K562 (cell line): ENCODE results near the gene SPOUT1. TPM values are rescaled to one million over a fixed set of nuclear protein-coding genes. Genes with fewer than 3 reads are reported as not detected.
A peak's percentile ranks its signal among the peaks of the same experiment; 100 is the strongest.

Experiments
- ATAC-seq: fragments of 200-7000 bp; cut with Tn5 transposase; 3 replicates; pipeline ENCODE4 v1.9.1; 2020; ENCODE audit warnings: moderate library complexity
- BruUV-seq: library from RNA; stranded (reverse); fragments of 400-500 nt; replicated peaks from 2 replicates; lab custom pipeline; 2021; lab: Mats Ljungman, UMichigan
- CTCF ChIA-PET: fragments of 300-600 bp; formaldehyde crosslinking; extraction: SDS; loops from one replicate; lab custom pipeline; 2021; ENCODE audit warnings: low intra/inter-chr PET ratio; lab: Yijun Ruan, JAX
- POLR2A ChIA-PET: fragments of 300-600, 350-650 bp; sonication (Branson Sonifier 250); formaldehyde crosslinking; extraction: SDS; loops from one replicate; lab custom pipeline; 2021; ENCODE audit warnings: antibody characterized with exemption, inconsistent platforms; lab: Yijun Ruan, JAX
- DNase-seq, 4 experiments: peaks; one replicate each; pipeline versions ENCODE4 v3.0.0 to v3.0.0-alpha.2; 2011 to 2018; ENCODE audit warnings: low spot score in 3 of 4, mixed read lengths in 3 of 4; ENCODE audit errors: extremely low read depth in 1 of 4
- FAIRE-seq: peaks from 2 replicates; lab custom pipeline; 2011; peaks lifted over from hg19 to GRCh38; lab: Jason Lieb, UNC
- H2AFZ ChIP-seq: 2 replicates; pipeline ENCODE4 v1.6.0; 2011; ENCODE audit warnings: low read depth, low read length, control low read depth, inconsistent platforms
- H3K27ac ChIP-seq: fragments of 200-600 bp; 3 replicates; pipeline ENCODE4 v1.8.0; 2011; ENCODE audit warnings: low read depth, mild to moderate bottlenecking, control low read depth, inconsistent platforms, low read length, moderate library complexity, mixed read lengths; ENCODE audit errors: extremely low read depth
- H3K27me3 ChIP-seq, 2 experiments: fragments of 300-600 bp in 1 of 2; 2 replicates in 1 of 2; 3 replicates in 1 of 2; pipeline versions ENCODE4 v1.6.0 to v1.8.0; 2011; ENCODE audit warnings: inconsistent platforms in 2 of 2, low read length in 2 of 2, mild to moderate bottlenecking in 1 of 2, mixed read lengths in 1 of 2, moderate library complexity in 1 of 2; ENCODE audit not compliant: control insufficient read depth in 2 of 2, insufficient read depth in 2 of 2
- H3K36me3 ChIP-seq: fragments of 300-600 bp; 3 replicates; pipeline ENCODE4 v1.8.0; 2011; ENCODE audit warnings: mild to moderate bottlenecking, low read length, inconsistent platforms; ENCODE audit not compliant: control insufficient read depth, insufficient read depth
- H3K4me1 ChIP-seq, 2 experiments: fragments of 200-600 bp in 1 of 2; replicated peaks in 1 of 2; 2 replicates in 1 of 2; 3 replicates in 1 of 2; pipeline versions ENCODE4 v1.5.1 to v1.8.0; 2011; ENCODE audit warnings: inconsistent platforms in 2 of 2, low read length in 2 of 2, mild to moderate bottlenecking in 1 of 2, mixed read lengths in 1 of 2, moderate library complexity in 1 of 2; ENCODE audit not compliant: control insufficient read depth in 2 of 2, insufficient read depth in 2 of 2
- H3K4me2 ChIP-seq: 2 replicates; pipeline ENCODE4 v1.6.1; 2011; ENCODE audit warnings: low read length, control low read depth, inconsistent platforms, mixed read lengths; ENCODE audit not compliant: insufficient read depth
- H3K4me3 ChIP-seq: fragments of 200-600 bp; sonication (generic), shearing (Covaris generic); 2 replicates; pipeline ENCODE4 v1.5.1; 2016; ENCODE audit warnings: control low read depth, inconsistent platforms
- H3K79me2 ChIP-seq: fragments of 200-600 bp; 3 replicates; pipeline ENCODE4 v1.8.0; 2011; ENCODE audit warnings: low read length, inconsistent platforms; ENCODE audit not compliant: control insufficient read depth, insufficient read depth
- H3K9ac ChIP-seq, 2 experiments: 2 replicates each; pipeline versions ENCODE4 v1.6.0 to v1.6.1; 2011; ENCODE audit warnings: low read depth in 2 of 2, low read length in 2 of 2, control low read depth in 1 of 2, inconsistent platforms in 1 of 2, mild to moderate bottlenecking in 1 of 2, mixed read lengths in 1 of 2; ENCODE audit not compliant: insufficient read depth in 1 of 2
- H3K9me1 ChIP-seq: one replicate; pipeline ENCODE4 v1.6.0; 2011; ENCODE audit warnings: inconsistent platforms, mild to moderate bottlenecking, low read length, moderate library complexity; ENCODE audit not compliant: control insufficient read depth, insufficient read depth
- H3K9me3 ChIP-seq: replicated peaks from 2 replicates; pipeline ENCODE4 v1.5.1; 2011; ENCODE audit warnings: low read depth, low read length, inconsistent platforms; ENCODE audit not compliant: control insufficient read depth, insufficient read depth
- H4K20me1 ChIP-seq: replicated peaks from 2 replicates; pipeline ENCODE4 v1.6.1; 2011; ENCODE audit warnings: low read length, inconsistent platforms, mixed read lengths; ENCODE audit not compliant: control insufficient read depth, insufficient read depth
- FIP1L1 ChIP-seq: fragments of 200-400 bp; formaldehyde crosslinking; IDR thresholded peaks from 2 replicates; pipeline ENCODE4 v1.6.1; 2018; ENCODE audit warnings: mild to moderate bottlenecking, low read depth, low read length; ENCODE audit not compliant: poor library complexity, severe bottlenecking
- LARP7 ChIP-seq: fragments of 450-650 bp; IDR thresholded peaks from 2 replicates; pipeline ENCODE4 v1.6.1; 2016
- POLR2B ChIP-seq: fragments of 450-650 bp; IDR thresholded peaks from 2 replicates; pipeline ENCODE4 v1.6.1; 2018; ENCODE audit warnings: low read depth; ENCODE audit not compliant: partially characterized antibody
- TCF3 ChIP-seq: sonication (generic); formaldehyde crosslinking; IDR thresholded peaks from 2 replicates; pipeline ENCODE4 v1.4.0; 2020; ENCODE audit warnings: mild to moderate bottlenecking, missing genetic modification reagents
- WGBS: fragments of 100-300 bp; shearing (Covaris generic); methylation state at CpG from one replicate; pipeline ENCODE4 v1.1.6; 2016; ENCODE audit warnings: low coverage, mixed read lengths; ENCODE audit not compliant: insufficient coverage; ENCODE audit errors: missing lambda C conversion rate; 5-methylcytosine and 5-hydroxymethylcytosine counted together
- in situ Hi-C: fragments of 300-500 bp; cut with MboI; formaldehyde crosslinking; loops from 4 replicates; pipeline ENCODE4 v1.15.0; 2018; ENCODE audit warnings: inconsistent platforms, mixed read lengths
- intact Hi-C: fragments of 100-400 bp; cut with micrococcal nuclease; formaldehyde crosslinking; loops from 2 replicates; pipeline ENCODE4 v1.14.2; 2022
- polyA plus RNA-seq, 8 experiments: library from polyadenylated mRNA; depleted of rRNA in 4 of 8; stranded (reverse) in 5 of 8; unstranded in 3 of 8; fragments of >200 nt; fragmentation: Nextera tagmentation in 2 of 8; fragmentation: Illumina TruSeq in 1 of 8; extraction: Ambion mirVana in 2 of 8; extraction: Trizol in 1 of 8; gene quantifications; 2 replicates each; pipeline versions ENCODE4 v1.2.1 to v1.2.3, GENCODE V29; 2011 to 2014; ENCODE audit warnings: inconsistent platforms in 1 of 8, missing spikeins in 1 of 8
- total RNA-seq, 7 experiments: library from RNA; depleted of rRNA in 6 of 7; stranded (reverse); fragments of >200 nt in 6 of 7; fragmentation: Illumina TruSeq in 2 of 7; extraction: Trizol in 2 of 7; gene quantifications; 2 replicates each; pipeline versions ENCODE4 v1.2.1 to v1.2.3, GENCODE V29; 2011 to 2021; ENCODE audit warnings: low replicate concordance in 1 of 7
- TF ChIP-seq, protein P1 (sequence below), 2 experiments: fragments of 450-650 bp; formaldehyde crosslinking in 1 of 2; IDR thresholded peaks; 2 replicates each; pipeline versions ENCODE4 v1.4.0 to v1.6.1; 2014 to 2020; ENCODE audit warnings: mild to moderate bottlenecking in 2 of 2, borderline replicate concordance in 1 of 2, low read depth in 1 of 2
- TF ChIP-seq, protein P2 (sequence below): fragments of 450-650 bp; IDR thresholded peaks from 2 replicates; pipeline ENCODE4 v1.6.1; 2017; ENCODE audit warnings: mild to moderate bottlenecking, moderate library complexity
- TF ChIP-seq, protein P3 (sequence below): sonication (generic); formaldehyde crosslinking; IDR thresholded peaks from 2 replicates; pipeline ENCODE4 v1.9.0; 2022; ENCODE audit warnings: mild to moderate bottlenecking, missing genetic modification reagents

Gene SPOUT1
- total and polyA plus RNA-seq, 9 of the 15 experiments (the other 6 are each of a cell fraction or from before 2014, with no cell fraction given): 10.6 to 121 (median 37.4) TPM

DNA sequence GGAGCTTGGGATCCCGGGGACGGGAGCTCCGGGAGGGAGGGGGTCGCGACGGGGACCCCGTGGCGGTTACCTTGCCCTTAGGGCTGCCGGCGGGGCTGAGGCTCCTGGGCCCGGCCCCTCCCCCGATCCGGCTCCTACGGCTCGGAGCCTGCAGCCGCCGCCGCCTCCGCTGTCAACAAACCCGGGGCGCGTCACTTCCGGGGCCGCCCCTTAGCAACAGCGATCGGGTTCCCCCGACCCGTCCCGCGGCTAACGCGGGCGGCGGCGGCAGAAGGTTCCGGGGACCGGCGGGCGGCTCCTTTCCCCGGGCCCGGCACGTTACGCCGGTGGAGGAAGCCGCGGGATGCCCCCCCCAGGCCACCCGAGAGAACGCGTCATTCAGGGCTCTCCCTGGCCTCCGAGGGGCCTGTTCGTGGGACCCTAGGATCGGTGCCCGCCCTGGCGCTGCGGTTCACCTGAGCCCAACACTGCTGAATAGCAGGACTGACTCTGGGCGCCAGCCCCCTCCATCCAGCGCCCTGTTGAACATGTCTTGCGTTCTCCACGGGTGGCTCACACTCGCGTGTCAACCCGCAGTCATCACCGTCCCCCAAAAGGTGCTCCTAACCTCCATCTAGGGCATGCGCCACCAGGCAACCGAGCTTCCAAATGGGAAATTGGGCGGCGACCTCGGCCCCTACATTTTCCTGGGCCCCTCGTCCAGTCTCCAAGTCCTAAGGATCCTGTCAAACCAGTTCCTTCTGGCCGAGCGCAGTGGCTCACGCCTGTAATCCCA is 57.7 kb downstream of the SPOUT1 start, which contains the start of gene ZER1:
ZER1 (minus strand) TSS at position 183 of the 775 bp plus-strand sequence. CDS start 16,362 bp downstream, outside the sequence.
- Histone ChIP-seq H2AFZ (peak within 1 kb of the TSS; percentile 98), H3K4me1 (peaks cover 13 to 16% of the 10 kb centered on the region in 2 experiments; a peak in 4 of 5 replicates), H4K20me1 (no peaks in the 10 kb centered on the region), H3K9me3 (no peaks in the 10 kb centered on the region), H3K9me1 (no peaks in the 10 kb centered on the region), H3K36me3 (peaks cover 5% of the 10 kb centered on the region; the same call in 1 of the 3 replicates), H3K27ac (peak within 1 kb of the TSS; percentile 88), H3K4me3 (peak within 1 kb of the TSS; percentile 79), H3K79me2 (peaks cover 21% of the 10 kb centered on the region), H3K27me3 (no peaks in the 10 kb centered on the region), H3K4me2 (peak within 1 kb of the TSS; percentile 95), H3K9ac (peak within 1 kb of the TSS; percentile 89 to 94)
- DNase-seq (peak; percentile 94 to 98 (median 97)), ATAC-seq (peak; percentile 95), FAIRE-seq (no peak)
- intact Hi-C loops: no loop called here
- ChIA-PET POLR2A (interaction anchor here (0.5 to 1.5 kb wide), 3 partner anchors 10 to 43 kb away, joined by 3 to 8 read pairs (median 3); no protein-coding TSS in a partner anchor), CTCF (interaction anchor here (0.8 kb wide), 1 partner anchor 70 kb away, joined by 3 read pairs; the partner anchor contains the start of gene PKN3)
- 13% methylated on average over 55 of the region's 72 CpGs for WGBS
- TSS peak; percentile 98 for BruUV-seq
- in situ Hi-C loops: no loop called here
- peak; percentile 98 for TF ChIP-seq FIP1L1
- TF ChIP-seq, protein P1, sequence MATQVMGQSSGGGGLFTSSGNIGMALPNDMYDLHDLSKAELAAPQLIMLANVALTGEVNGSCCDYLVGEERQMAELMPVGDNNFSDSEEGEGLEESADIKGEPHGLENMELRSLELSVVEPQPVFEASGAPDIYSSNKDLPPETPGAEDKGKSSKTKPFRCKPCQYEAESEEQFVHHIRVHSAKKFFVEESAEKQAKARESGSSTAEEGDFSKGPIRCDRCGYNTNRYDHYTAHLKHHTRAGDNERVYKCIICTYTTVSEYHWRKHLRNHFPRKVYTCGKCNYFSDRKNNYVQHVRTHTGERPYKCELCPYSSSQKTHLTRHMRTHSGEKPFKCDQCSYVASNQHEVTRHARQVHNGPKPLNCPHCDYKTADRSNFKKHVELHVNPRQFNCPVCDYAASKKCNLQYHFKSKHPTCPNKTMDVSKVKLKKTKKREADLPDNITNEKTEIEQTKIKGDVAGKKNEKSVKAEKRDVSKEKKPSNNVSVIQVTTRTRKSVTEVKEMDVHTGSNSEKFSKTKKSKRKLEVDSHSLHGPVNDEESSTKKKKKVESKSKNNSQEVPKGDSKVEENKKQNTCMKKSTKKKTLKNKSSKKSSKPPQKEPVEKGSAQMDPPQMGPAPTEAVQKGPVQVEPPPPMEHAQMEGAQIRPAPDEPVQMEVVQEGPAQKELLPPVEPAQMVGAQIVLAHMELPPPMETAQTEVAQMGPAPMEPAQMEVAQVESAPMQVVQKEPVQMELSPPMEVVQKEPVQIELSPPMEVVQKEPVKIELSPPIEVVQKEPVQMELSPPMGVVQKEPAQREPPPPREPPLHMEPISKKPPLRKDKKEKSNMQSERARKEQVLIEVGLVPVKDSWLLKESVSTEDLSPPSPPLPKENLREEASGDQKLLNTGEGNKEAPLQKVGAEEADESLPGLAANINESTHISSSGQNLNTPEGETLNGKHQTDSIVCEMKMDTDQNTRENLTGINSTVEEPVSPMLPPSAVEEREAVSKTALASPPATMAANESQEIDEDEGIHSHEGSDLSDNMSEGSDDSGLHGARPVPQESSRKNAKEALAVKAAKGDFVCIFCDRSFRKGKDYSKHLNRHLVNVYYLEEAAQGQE (IDR thresholded peaks at IDR 0.05; ENCODE audit: borderline replicate concordance): peak; percentile 39
- TF ChIP-seq, protein P1 (CRISPR knock-in tag; IDR thresholded peaks at IDR 0.05; ENCODE audit: low read depth): peak; percentile 84
- TF ChIP-seq TCF3: peak; percentile 35
- peak; percentile 67 for TF ChIP-seq POLR2B
- TF ChIP-seq, protein P2, sequence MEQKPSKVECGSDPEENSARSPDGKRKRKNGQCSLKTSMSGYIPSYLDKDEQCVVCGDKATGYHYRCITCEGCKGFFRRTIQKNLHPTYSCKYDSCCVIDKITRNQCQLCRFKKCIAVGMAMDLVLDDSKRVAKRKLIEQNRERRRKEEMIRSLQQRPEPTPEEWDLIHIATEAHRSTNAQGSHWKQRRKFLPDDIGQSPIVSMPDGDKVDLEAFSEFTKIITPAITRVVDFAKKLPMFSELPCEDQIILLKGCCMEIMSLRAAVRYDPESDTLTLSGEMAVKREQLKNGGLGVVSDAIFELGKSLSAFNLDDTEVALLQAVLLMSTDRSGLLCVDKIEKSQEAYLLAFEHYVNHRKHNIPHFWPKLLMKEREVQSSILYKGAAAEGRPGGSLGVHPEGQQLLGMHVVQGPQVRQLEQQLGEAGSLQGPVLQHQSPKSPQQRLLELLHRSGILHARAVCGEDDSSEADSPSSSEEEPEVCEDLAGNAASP: no peak
- no peak for TF ChIP-seq LARP7
- TF ChIP-seq, protein P3, sequence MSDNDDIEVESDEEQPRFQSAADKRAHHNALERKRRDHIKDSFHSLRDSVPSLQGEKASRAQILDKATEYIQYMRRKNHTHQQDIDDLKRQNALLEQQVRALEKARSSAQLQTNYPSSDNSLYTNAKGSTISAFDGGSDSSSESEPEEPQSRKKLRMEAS (CRISPR knock-in tag): peak; percentile 54
